Osteocyte (in vitro differentiated cells): ENCODE data around the gene NPHS1. TPM values are rescaled to one million over a fixed set of nuclear protein-coding genes. Genes with fewer than 3 reads are reported as not detected.

ENCODE experiments used
- DNase-seq: peaks from one replicate; pipeline ENCODE4 v3.0.0; 2021; ENCODE audit warnings: mixed read lengths; ENCODE audit not compliant: unreplicated experiment; ENCODE audit errors: extremely low spot score
- H3K27ac Mint-ChIP-seq: one replicate; pipeline ENCODE4 v1.8.0; 2021; ENCODE audit warnings: mild to moderate bottlenecking, mixed read lengths; ENCODE audit not compliant: unreplicated experiment
- H3K27me3 Mint-ChIP-seq: one replicate; pipeline ENCODE4 v1.8.0; 2021; ENCODE audit warnings: mixed read lengths; ENCODE audit not compliant: unreplicated experiment
- H3K36me3 Mint-ChIP-seq: one replicate; pipeline ENCODE4 v1.8.0; 2021; ENCODE audit warnings: mixed read lengths; ENCODE audit not compliant: unreplicated experiment
- H3K4me1 Mint-ChIP-seq: one replicate; pipeline ENCODE4 v1.8.0; 2021; ENCODE audit warnings: mixed read lengths; ENCODE audit not compliant: unreplicated experiment
- H3K4me3 Mint-ChIP-seq: one replicate; pipeline ENCODE4 v1.8.0; 2021; ENCODE audit warnings: mild to moderate bottlenecking, moderate library complexity, mixed read lengths; ENCODE audit not compliant: unreplicated experiment
- H3K9me3 Mint-ChIP-seq: one replicate; pipeline ENCODE4 v1.8.0; 2021; ENCODE audit warnings: mixed read lengths; ENCODE audit not compliant: unreplicated experiment
- total RNA-seq: library from RNA; stranded (reverse); gene quantifications from 2 replicates; pipeline ENCODE4 v1.2.1, GENCODE V29; 2021
- TF ChIP-seq, protein P1 (sequence below): fragments of 200-600 bp; sonication (generic); IDR thresholded peaks from 2 replicates; pipeline ENCODE4 v1.5.0; 2021; ENCODE audit warnings: antibody characterized with exemption, mild to moderate bottlenecking, moderate library complexity

NPHS1 gene
- total RNA-seq, 1 donor from 2014 or later: not detected

- Mint-ChIP-seq H3K27ac (no peak overlapping the region), H3K9me3 (no peaks in the 10 kb centered on the region), H3K4me1 (peaks cover 24% of the 10 kb centered on the region), H3K27me3 (no peaks in the 10 kb centered on the region), H3K36me3 (peaks cover 3% of the 10 kb centered on the region), H3K4me3 (peak overlapping the region; percentile 72)
- DNase-seq: no peak
- TF ChIP-seq, protein P1, sequence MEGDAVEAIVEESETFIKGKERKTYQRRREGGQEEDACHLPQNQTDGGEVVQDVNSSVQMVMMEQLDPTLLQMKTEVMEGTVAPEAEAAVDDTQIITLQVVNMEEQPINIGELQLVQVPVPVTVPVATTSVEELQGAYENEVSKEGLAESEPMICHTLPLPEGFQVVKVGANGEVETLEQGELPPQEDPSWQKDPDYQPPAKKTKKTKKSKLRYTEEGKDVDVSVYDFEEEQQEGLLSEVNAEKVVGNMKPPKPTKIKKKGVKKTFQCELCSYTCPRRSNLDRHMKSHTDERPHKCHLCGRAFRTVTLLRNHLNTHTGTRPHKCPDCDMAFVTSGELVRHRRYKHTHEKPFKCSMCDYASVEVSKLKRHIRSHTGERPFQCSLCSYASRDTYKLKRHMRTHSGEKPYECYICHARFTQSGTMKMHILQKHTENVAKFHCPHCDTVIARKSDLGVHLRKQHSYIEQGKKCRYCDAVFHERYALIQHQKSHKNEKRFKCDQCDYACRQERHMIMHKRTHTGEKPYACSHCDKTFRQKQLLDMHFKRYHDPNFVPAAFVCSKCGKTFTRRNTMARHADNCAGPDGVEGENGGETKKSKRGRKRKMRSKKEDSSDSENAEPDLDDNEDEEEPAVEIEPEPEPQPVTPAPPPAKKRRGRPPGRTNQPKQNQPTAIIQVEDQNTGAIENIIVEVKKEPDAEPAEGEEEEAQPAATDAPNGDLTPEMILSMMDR: no peak
Observed at GRCh38 chr19:35776102-35776788, 76.1 kb downstream of the NPHS1 start.

Other genes starting within 250 kb of the NPHS1 start
- gene HAUS5, start 239.8 kb downstream of the NPHS1 start, total RNA-seq: 15.0 and 16.6 TPM in 2 replicates
- gene RBM42, start 223.5 kb downstream of the NPHS1 start, total RNA-seq: 88.9 and 95.3 TPM in 2 replicates
- 1.2 and 1.3 TPM in 2 replicates for gene ETV2, start 210.8 kb downstream of the NPHS1 start, total RNA-seq
- 317 and 370 TPM in 2 replicates for gene COX6B1, start 204.2 kb downstream of the NPHS1 start, total RNA-seq
- gene UPK1A, start 186.0 kb downstream of the NPHS1 start, total RNA-seq: not detected in 2 replicates
- not detected in 2 replicates for gene ZBTB32, start 147.9 kb downstream of the NPHS1 start, total RNA-seq
- 45.1 and 45.3 TPM in 2 replicates for gene KMT2B, start 134.5 kb downstream of the NPHS1 start, total RNA-seq
- gene IGFLR1, start 110.1 kb downstream of the NPHS1 start, total RNA-seq: 2.3 and 3.1 TPM in 2 replicates
- gene U2AF1L4, start 107.1 kb downstream of the NPHS1 start, total RNA-seq: 35.9 and 44.9 TPM in 2 replicates
- 71.4 and 72.6 TPM in 2 replicates for gene PSENEN, start 106.9 kb downstream of the NPHS1 start, total RNA-seq
- 14.1 and 15.7 TPM in 2 replicates for gene LIN37, start 103.9 kb downstream of the NPHS1 start, total RNA-seq
- 0.37 and 0.64 TPM in 2 replicates for gene HSPB6, start 95.5 kb downstream of the NPHS1 start, total RNA-seq
- 19.8 and 20.9 TPM in 2 replicates for gene PROSER3, start 94.3 kb downstream of the NPHS1 start, total RNA-seq
- gene ARHGAP33, start 76.9 kb downstream of the NPHS1 start, total RNA-seq: 10.1 and 15.2 TPM in 2 replicates
- not detected in 2 replicates for gene PRODH2, start 39.7 kb downstream of the NPHS1 start, total RNA-seq
- not detected in 2 replicates for gene KIRREL2, start 4.4 kb upstream of the NPHS1 start, total RNA-seq
- 12.6 and 14.7 TPM in 2 replicates for gene APLP1, start 16.1 kb upstream of the NPHS1 start, total RNA-seq
- 6.2 and 6.8 TPM in 2 replicates for gene NFKBID, start 48.0 kb upstream of the NPHS1 start, total RNA-seq
- 0.81 and 0.97 TPM in 2 replicates for gene HCST, start 50.0 kb upstream of the NPHS1 start, total RNA-seq
- not detected in 2 replicates for gene TYROBP, start 55.8 kb upstream of the NPHS1 start, total RNA-seq
- 24.3 and 25.0 TPM in 2 replicates for gene LRFN3, start 83.9 kb upstream of the NPHS1 start, total RNA-seq
- gene SDHAF1, start 142.7 kb upstream of the NPHS1 start, total RNA-seq: 15.4 and 15.5 TPM in 2 replicates
- 0.55 TPM in 1 of 2 replicates, not detected in the other for gene SYNE4, start 156.3 kb upstream of the NPHS1 start, total RNA-seq
- 13.0 and 16.0 TPM in 2 replicates for gene ALKBH6, start 161.7 kb upstream of the NPHS1 start, total RNA-seq
- gene CLIP3, start 180.4 kb upstream of the NPHS1 start, total RNA-seq: 72.8 and 78.3 TPM in 2 replicates
- gene THAP8, start 201.8 kb upstream of the NPHS1 start, total RNA-seq: 7.3 and 8.0 TPM in 2 replicates
- gene WDR62, start 202.4 kb upstream of the NPHS1 start, total RNA-seq: 4.6 and 4.9 TPM in 2 replicates